Tibial nerve (tissue), 4 donors: Measurements from ENCODE around the gene ERG.

Source experiments
- CTCF ChIP-seq, 5 experiments: fragments of 200-600 bp in 3 of 5; fragments of 450-650 bp in 2 of 5; sonication (generic) in 3 of 5; IDR thresholded peaks; one replicate each; pipeline ENCODE4 v1.5.1; 2016 to 2019; ENCODE audit warnings: antibody characterized with exemption in 5 of 5, mild to moderate bottlenecking in 3 of 5, moderate library complexity in 2 of 5
- EP300 ChIP-seq, 2 donors: sonication (generic); formaldehyde crosslinking; IDR thresholded peaks; one replicate each; pipeline ENCODE4 v1.6.1; 2017; ENCODE audit warnings: antibody characterized with exemption in 2 of 2, mild to moderate bottlenecking in 1 of 2
- POLR2A ChIP-seq, 2 donors: fragments of 450-650 bp; IDR thresholded peaks; one replicate each; pipeline ENCODE4 v1.6.1; 2017; ENCODE audit warnings: antibody characterized with exemption in 2 of 2, mild to moderate bottlenecking in 2 of 2, moderate library complexity in 2 of 2

DNA sequence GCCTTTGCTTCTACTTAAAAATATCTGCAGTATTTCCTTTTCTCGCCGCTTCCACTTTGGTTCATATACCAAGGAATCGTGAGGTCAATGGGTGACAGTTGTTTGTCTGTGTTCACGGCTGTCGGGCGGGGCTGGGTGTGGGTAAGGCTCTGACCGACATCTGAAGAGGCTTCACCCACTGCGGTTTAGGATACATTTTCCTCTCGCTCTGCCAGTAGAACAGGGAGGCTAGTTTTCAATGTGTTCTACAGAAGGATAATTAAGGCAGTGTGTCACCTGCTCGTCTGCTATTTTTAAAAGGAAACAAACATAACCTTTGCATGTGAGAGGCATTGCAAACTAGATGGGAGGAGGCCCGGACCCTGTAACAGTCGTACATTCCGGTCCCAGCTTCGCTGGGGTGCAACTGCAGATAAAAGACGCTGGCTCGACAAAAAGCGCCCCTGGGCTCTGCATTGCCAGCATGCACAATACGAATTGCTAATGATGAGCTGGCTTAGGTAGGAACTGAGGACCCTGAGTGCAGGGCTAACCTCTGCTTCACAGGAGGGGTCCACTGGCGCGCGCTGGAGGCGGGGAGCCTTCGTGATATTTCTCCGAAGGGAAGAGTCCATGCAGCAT, 8.5 kb upstream of the ERG start:
- TF ChIP-seq CTCF (IDR thresholded peaks at IDR 0.05) (no peak), EP300 (IDR thresholded peaks at IDR 0.05) (no peak), POLR2A (IDR thresholded peaks at IDR 0.05) (no peak)
